Activated gamma-delta T cell treated with Interleukin-2 at 50 U/mL for 16 hours (primary cell): ENCODE measurements around the gene TEKTIP1.
A peak's percentile ranks its signal among the peaks of the same experiment; 100 is the strongest.

Experiments
- DNase-seq: peaks from one replicate; pipeline ENCODE4 v3.0.0-alpha.2; 2020

TEKTIP1 gene

DNA sequence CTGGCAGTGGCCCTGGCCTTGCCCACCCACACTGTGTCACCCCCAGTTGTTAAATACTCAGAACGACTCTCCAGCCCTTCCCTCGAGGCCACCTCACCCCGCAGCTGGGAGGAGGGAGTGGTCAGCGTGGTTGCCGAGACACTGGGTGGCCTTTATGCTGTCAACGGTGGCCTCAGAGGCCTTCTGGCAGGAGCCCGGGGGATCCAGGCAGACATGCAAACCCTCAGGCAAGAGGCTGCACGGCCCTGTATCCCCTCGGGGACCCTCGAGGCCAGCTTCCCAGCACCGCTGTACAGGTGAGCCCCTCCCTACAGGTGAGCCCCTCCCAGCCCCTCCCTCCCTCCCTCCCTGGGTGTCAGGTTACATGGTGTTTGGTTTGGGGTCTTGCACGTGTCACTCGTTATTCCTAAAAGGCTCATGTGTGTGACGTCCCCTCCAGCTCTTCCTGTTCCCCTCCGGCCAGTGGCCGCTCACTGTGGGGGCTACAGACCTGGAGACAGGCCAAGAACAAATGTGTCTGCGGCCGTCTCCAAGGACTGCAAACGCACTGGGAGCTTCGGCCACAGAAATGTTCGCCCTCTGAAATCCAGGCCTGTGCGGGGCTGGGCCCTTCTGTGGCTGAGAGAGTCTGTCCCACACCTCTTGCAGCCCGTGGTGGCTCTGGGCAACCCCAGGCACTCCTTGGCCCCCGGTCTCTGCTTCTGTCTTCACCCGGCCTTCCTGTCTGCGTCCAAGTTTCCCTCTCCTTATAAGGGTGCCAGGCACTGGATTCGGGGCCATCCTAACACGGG, at the start of gene TEKTIP1:
Gene TEKTIP1, plus strand, starts transcription at position 210 of the 791 bp plus-strand sequence. Its CDS starts 4 bp downstream, at position 214.
- no peak for DNase-seq

- no peak for DNase-seq
Observed at GRCh38 chr19:3491396-3492119, 47.4 kb upstream of the TEKTIP1 start.

DNA sequence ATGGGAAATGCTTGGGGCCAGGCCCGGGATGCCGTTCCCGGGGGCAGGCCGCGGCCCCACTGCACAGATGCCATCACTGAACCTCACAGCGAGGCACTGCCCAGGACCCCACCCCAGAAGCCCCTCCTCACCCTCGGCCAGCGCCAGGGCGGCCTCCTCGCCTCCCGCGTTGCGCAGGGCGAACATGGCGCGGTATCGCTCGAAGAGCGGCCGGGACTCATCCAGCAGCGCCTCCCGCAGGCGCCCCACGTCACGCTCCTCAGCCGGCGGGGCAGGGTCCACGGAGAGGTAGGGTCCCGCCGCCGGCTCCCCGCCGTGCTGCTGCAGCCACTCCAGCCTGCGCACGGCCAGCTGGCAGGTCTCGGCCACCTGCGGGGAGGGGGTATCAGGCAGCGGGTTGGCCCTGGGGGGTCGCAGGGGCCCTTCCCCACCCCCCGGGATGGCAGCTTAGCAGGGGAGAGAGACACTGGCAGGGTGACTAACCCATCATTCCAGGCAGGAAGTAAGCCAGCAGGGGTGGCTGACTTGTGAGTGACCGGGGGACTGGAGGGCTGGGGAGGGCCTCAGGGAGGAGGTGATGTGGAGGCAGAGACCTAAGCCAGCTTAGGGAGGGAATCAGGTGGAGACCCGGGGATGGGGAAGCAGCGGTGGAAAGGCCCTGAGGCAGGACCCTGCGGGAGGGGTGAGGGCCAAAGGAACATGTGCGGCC, 46.7 kb upstream of the TEKTIP1 start:
- DNase-seq: no peak

DNA sequence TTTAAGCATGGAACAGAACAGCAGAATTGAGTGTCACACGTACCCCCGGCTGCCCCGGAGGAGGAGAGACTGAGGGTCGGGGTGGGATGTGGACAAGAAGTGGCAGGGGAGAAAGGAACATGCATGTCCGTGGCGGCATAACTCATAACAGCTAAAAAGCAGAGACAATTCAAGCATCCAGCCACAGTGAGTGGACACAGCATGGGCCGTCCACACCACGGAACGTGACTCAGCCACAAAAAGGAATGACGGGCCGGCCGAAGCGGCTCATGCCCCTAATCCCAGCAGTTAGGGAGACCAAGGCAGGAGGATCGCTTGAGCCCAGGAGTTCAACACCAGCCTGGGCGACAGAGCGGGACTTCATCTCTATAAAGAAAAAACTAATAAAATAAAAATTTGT, 46.1 kb upstream of the TEKTIP1 start:
- DNase-seq: no peak

DNA sequence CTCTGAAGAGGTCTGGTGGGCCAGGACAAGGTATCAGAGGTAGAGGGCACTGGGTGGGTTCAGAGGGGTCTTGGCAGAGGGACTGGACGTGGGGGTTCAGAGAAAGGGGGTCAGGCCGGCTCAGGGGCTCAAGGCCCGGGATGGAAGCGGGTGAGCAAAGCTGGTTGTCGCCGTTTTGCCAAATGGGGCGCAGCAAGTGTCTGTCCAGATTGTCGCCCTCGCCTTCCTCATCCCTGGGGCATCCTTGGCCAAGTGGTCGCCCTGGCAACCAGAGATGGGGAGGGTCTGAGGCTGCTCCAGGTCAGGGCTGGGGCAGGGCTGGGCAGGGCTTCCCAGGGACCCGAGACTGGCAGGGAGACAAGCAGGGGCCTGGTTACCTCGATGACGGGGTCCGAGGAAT, 45.3 kb upstream of the TEKTIP1 start:
- DNase-seq: no peak

DNA sequence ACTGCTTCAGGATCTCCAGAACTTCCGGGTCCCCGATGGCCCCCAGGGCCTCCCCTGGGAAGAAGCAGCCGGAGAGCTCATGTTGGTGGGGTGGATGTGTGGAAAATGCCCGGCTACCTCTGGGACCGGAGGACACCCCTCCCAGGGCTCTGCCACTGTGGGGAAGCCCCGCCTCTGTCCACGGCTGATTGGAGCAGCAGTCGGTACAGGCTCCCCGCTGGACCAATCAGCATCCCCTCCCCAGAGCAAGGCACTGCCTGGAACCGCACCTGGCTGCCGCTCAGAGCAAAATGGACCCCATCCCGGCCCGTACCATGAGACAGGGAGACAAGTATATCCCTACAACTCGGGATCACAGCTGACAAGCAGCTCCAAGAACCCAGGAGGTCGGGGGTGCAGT, 44.9 kb upstream of the TEKTIP1 start:
- no peak for DNase-seq

- DNase-seq: no peak
Observed at GRCh38 chr19:3494559-3494958, 44.4 kb upstream of the TEKTIP1 start.

GRCh38 chr19:3496392-3497273, 42.3 kb upstream of the TEKTIP1 start:
- DNase-seq: no peak

DNA sequence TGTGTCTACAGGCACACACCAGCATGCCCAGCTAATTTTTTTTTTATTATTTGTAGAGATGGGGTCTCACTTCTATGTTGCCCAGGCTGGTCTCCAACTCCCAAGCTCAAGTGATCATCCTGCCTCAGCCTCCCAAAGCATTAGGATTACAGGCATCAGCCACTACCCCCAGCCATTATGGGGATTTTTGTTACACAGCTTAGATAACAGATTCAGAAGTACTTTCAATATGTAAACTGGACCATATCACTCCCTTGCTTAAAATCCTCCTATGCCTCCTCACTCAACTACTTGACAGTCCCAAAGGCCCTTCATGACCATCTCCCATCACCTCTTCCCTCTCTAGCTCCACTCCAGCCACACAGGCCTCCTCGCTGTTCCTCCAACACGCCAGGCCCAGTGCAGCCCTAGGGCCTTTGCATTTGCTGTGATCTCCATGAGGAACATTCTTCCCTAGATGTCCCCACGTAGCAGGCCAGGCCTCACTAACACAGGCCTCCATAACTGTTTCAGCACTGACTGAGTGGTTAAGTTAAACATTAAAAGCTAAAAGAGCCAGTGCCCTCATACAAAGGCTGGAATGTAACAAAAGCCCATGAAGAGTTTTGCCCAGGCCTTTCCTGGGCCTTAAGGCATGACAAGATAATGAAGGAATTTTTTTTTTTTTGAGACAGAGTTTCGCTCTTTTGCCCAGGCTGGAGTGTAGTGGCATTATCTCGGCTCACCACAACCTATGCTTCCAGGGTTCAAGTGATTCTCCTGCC, 41.0 kb upstream of the TEKTIP1 start:
- DNase-seq: no peak

DNA sequence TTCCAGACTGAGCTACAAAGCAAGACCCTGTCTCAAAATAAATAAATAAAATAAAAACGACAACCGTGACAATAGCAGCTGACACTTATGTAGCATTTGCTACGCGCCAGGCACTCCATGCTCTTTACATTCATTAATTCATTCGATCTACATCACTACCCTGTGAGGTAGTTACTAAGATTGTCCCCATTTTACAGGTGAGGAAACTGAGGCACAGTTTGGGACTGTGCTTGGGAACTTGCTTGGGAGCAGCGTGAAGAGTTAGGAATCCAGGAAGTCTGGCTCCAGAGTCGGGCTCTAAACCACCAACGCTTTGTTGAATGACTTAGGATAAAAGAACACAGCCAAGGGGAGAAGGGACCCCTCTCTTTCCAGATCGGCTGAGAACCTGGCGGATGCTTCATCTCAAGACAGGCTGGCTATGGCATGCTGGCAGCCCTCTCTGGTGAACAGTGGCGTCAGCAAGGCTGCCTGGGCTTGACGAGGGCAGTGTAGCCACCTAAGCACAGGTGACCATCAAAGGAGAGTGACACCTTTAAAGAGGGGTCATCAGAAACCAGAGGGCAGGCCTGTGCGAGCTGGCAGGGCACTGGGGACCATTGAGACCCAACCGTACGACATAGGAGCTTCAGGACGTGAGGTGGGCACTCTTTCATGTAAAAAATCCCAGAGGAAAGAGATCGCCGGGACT, 39.1 kb upstream of the TEKTIP1 start:
- no peak for DNase-seq

DNA sequence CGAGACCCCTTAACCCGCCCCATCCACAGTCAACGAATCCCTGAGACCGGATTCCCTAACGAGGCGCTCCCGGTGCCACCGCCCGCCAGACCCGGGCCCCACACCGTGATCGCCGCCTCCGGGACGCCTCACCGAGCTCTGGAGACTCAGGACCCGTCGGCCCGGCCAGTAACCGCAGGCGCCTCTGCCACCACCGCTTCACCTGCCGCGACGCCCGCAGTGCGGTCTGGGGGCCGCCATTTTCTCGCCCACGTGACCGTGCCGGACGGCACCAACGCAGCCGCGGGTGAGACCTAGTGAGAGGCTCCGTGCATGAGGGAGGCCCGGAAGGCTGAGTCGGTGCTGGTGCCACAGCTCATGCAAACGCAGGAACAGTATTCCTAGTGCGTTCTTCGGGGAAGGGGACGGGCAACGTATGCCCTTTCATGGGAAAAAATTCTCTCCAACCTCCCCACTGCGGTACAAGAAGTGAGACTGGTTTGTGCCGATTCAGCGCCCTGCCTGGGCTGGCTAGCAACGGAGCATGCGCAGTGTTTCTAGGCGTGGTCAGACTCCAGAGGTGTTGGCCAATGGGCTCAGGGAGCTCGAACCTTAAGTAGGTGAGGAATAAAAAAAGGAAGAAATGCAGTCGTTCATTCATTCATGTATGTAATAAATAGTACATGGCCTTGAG, 38.4 kb upstream of the TEKTIP1 start, which contains the start of gene DOHH:
Gene DOHH, minus strand, starts transcription at position 246 of the 673 bp plus-strand sequence. CDS start 3,860 bp downstream, outside the sequence.
- peak; percentile 95 for DNase-seq

DNA sequence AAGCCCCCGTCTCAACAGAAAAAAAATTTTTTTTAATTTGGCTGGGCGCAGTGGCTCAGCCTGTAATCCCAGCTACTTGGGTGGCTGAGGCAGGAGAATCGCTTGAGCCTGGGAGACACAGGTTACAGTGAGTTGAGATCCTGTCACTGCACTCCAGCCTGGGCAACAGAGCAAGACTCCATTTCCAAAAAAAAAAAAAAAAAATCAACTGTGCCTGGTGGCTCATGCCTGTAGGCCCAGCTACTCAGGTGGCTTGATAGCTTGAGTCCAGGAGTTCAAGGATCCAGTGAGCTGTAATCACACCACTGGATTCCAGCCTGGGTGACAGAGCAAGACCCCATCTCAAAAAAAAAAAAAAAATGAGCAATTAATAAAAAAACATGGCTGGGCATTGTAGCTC, 37.2 kb upstream of the TEKTIP1 start:
- no peak for DNase-seq

GRCh38 chr19:3503036-3503572, 35.9 kb upstream of the TEKTIP1 start:
- DNase-seq: no peak

DNA sequence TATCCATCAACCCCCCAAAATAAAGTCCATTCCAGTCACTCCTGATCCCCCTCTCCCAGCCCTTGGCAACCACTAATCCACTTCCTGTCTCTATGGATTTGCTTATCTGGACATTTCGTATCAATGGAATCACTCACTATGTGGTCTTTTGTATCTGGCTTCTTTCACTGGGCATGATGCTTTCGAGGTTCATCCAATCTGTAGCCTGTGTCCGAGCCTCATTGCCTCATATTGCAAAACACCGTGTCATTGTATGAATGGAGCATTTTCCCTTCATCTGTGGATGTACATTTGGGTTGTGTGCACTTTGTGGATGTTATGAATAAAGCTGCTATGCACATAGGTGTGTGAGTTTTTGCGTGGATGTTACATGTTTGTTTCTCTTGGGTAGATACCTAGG, 34.2 kb upstream of the TEKTIP1 start:
- DNase-seq: no peak

GRCh38 chr19:3505598-3506383, 33.2 kb upstream of the TEKTIP1 start, which contains the start of gene FZR1:
FZR1 (plus strand) TSS chr19:3506311; CDS start chr19:3522990, 16,679 bp downstream.
- DNase-seq: peak; percentile 99

GRCh38 chr19:3506384-3507340, 32.3 kb upstream of the TEKTIP1 start:
- DNase-seq: peak; percentile 26

DNA sequence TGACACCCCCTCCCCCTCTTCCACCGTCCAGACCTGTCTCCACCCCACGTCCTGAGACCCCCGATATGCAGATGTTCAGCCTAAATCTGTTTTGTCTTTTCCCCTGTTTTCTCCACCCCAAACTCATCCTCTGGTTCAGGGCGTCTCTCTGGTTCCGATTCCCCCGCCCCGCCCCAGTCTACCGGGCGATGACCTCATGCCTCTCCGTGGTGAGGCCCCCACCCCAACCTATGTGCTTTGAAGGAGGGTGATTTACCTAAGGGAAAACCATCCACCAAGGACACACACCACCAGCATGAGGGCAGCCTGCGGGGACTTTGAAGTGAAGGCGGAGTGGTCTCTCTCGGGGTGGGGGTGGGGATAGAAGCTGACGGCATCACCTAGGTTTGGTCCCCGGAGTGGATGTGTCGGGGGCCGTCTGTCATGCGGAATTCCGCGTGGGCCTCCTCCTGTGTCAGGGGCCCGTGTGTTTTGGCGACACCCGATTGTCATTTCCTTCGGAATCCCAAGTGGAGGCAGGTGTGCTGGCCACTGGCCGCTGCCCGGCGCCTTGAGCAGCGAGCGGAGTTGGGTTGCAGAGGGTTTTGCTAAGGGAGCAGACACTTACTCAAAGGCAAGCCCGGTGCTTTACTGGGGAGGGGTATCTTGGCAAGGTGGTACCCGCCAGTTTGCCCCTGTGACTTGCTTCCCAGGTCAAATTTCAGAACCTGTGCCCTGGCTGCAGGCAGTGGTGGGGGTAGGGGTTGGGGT, 31.4 kb upstream of the TEKTIP1 start:
- peak; percentile 17 for DNase-seq
